H9 (cell line): Measurements from ENCODE around the gene DNAJC5. TPM values are rescaled to one million over a fixed set of nuclear protein-coding genes. Genes with fewer than 3 reads are reported as not detected.
A peak's percentile ranks its signal among the peaks of the same experiment; 100 is the strongest.

Source experiments
- DNase-seq: peaks from one replicate; pipeline ENCODE4 v3.0.0-alpha.2; 2017
- H2AFZ ChIP-seq: one replicate; pipeline ENCODE4 v1.6.1; 2013; ENCODE audit warnings: mild to moderate bottlenecking, low read length, control low read depth, moderate library complexity
- H2AK5ac ChIP-seq: 2 replicates; pipeline ENCODE4 v1.6.1; 2013; ENCODE audit warnings: low read length, control low read depth, mixed read lengths; ENCODE audit not compliant: insufficient read length
- H2BK120ac ChIP-seq: one replicate; pipeline ENCODE4 v1.6.1; 2013; ENCODE audit warnings: low read depth, mild to moderate bottlenecking, low read length, control low read depth, inconsistent platforms; ENCODE audit not compliant: poor library complexity, severe bottlenecking
- H2BK12ac ChIP-seq: 2 replicates; pipeline ENCODE4 v1.6.1; 2013; ENCODE audit warnings: low read length, control low read depth, mixed read lengths, low read depth; ENCODE audit not compliant: insufficient read length
- H2BK15ac ChIP-seq: 2 replicates; pipeline ENCODE4 v1.6.1; 2013; ENCODE audit warnings: low read depth, low read length, control low read depth
- H2BK20ac ChIP-seq: one replicate; pipeline ENCODE4 v1.6.1; 2013; ENCODE audit warnings: low read depth, mild to moderate bottlenecking, low read length, control low read depth, inconsistent platforms; ENCODE audit not compliant: poor library complexity, severe bottlenecking
- H2BK5ac ChIP-seq: 2 replicates; pipeline ENCODE4 v1.6.1; 2013; ENCODE audit warnings: low read length, control low read depth, mixed read lengths; ENCODE audit not compliant: insufficient read length
- H3K14ac ChIP-seq: 2 replicates; pipeline ENCODE4 v1.6.1; 2013; ENCODE audit warnings: low read length, control low read depth; ENCODE audit not compliant: insufficient read depth
- H3K18ac ChIP-seq: 2 replicates; pipeline ENCODE4 v1.6.1; 2013; ENCODE audit warnings: low read depth, mild to moderate bottlenecking, mixed read lengths, low read length, control low read depth; ENCODE audit not compliant: insufficient read length
- H3K23ac ChIP-seq: 2 replicates; pipeline ENCODE4 v1.6.1; 2013; ENCODE audit warnings: low read length, control low read depth, mixed read lengths, low read depth; ENCODE audit not compliant: insufficient read length
- H3K23me2 ChIP-seq: 2 replicates; pipeline ENCODE4 v1.6.1; 2013; ENCODE audit warnings: low read depth, mild to moderate bottlenecking, mixed read lengths, low read length, control low read depth; ENCODE audit not compliant: insufficient read length, poor library complexity, severe bottlenecking
- H3K27ac ChIP-seq: 2 replicates; pipeline ENCODE4 v1.5.1; 2013; ENCODE audit warnings: low read length, control low read depth, mixed read lengths, low read depth; ENCODE audit not compliant: insufficient read length
- H3K27me3 ChIP-seq: 2 replicates; pipeline ENCODE4 v1.6.1; 2013; ENCODE audit warnings: low read length, control low read depth, inconsistent platforms; ENCODE audit not compliant: insufficient read depth
- H3K4ac ChIP-seq: 2 replicates; pipeline ENCODE4 v1.6.1; 2013; ENCODE audit warnings: low read depth, mild to moderate bottlenecking, control low read depth, inconsistent platforms, low read length, moderate library complexity
- H3K4me1 ChIP-seq: 2 replicates; pipeline ENCODE4 v1.6.1; 2013; ENCODE audit warnings: low read length, control low read depth, inconsistent platforms; ENCODE audit not compliant: insufficient read depth
- H3K4me2 ChIP-seq: 2 replicates; pipeline ENCODE4 v1.6.1; 2013; ENCODE audit warnings: low read length, control low read depth, mixed read lengths; ENCODE audit not compliant: insufficient read length, insufficient read depth
- H3K56ac ChIP-seq: 2 replicates; pipeline ENCODE4 v1.6.1; 2013; ENCODE audit warnings: low read depth, mild to moderate bottlenecking, mixed read lengths, low read length, control low read depth; ENCODE audit not compliant: insufficient read length
- H3K79me1 ChIP-seq: 2 replicates; pipeline ENCODE4 v1.6.1; 2013; ENCODE audit warnings: low read depth, mild to moderate bottlenecking, moderate library complexity, low read length, control low read depth, inconsistent platforms; ENCODE audit not compliant: insufficient read depth, poor library complexity, severe bottlenecking
- H3K79me2 ChIP-seq: 2 replicates; pipeline ENCODE4 v1.6.1; 2013; ENCODE audit warnings: low read length, control low read depth, inconsistent platforms; ENCODE audit not compliant: insufficient read depth
- H3K9ac ChIP-seq: 2 replicates; pipeline ENCODE4 v1.6.1; 2013; ENCODE audit warnings: low read length, control low read depth, mixed read lengths; ENCODE audit not compliant: insufficient read length; ENCODE audit errors: extremely low read depth
- H3K9me3 ChIP-seq: one replicate; pipeline ENCODE4 v1.6.1; 2013; ENCODE audit warnings: low read depth, low read length, inconsistent platforms; ENCODE audit not compliant: control insufficient read depth
- H3T11ph ChIP-seq: one replicate; pipeline ENCODE4 v1.6.1; 2013; ENCODE audit warnings: mild to moderate bottlenecking, low read length, control low read depth, inconsistent platforms
- H4K20me1 ChIP-seq: one replicate; pipeline ENCODE4 v1.6.1; 2013; ENCODE audit not compliant: control insufficient read depth, insufficient read length, insufficient read depth
- H4K5ac ChIP-seq: 2 replicates; pipeline ENCODE4 v1.6.1; 2013; ENCODE audit warnings: low read depth, mild to moderate bottlenecking, mixed read lengths, low read length, control low read depth; ENCODE audit not compliant: insufficient read length
- H4K8ac ChIP-seq: replicated peaks from 2 replicates; pipeline ENCODE4 v1.6.1; 2013; ENCODE audit warnings: low read length, control low read depth, mixed read lengths, low read depth; ENCODE audit not compliant: insufficient read length
- H4K91ac ChIP-seq: 2 replicates; pipeline ENCODE4 v1.6.1; 2013; ENCODE audit warnings: low read depth, mild to moderate bottlenecking, moderate library complexity, mixed read lengths, low read length, control low read depth; ENCODE audit not compliant: insufficient read length
- H3K27ac Mint-ChIP-seq, 3 experiments: 2 replicates in 2 of 3; 3 replicates in 1 of 3; pipeline ENCODE4 v1.8.0; 2020 to 2021; ENCODE audit warnings: mixed read lengths in 3 of 3, mild to moderate bottlenecking in 1 of 3, moderate library complexity in 1 of 3
- H3K27me3 Mint-ChIP-seq: 2 replicates; pipeline ENCODE4 v1.8.0; 2021; ENCODE audit warnings: low read depth, mild to moderate bottlenecking, moderate library complexity, mixed read lengths
- H3K36me3 Mint-ChIP-seq, 3 experiments: 2 replicates in 2 of 3; 3 replicates in 1 of 3; pipeline ENCODE4 v1.8.0; 2020 to 2021; ENCODE audit warnings: low read depth in 3 of 3, mixed read lengths in 3 of 3; ENCODE audit not compliant: insufficient read depth in 1 of 3
- H3K4me1 Mint-ChIP-seq, 2 experiments: 2 replicates each; pipeline ENCODE4 v1.8.0; 2020; ENCODE audit warnings: mixed read lengths in 2 of 2
- H3K4me3 Mint-ChIP-seq, 2 experiments: 2 replicates in 1 of 2; 3 replicates in 1 of 2; pipeline ENCODE4 v1.8.0; 2020 to 2021; ENCODE audit warnings: mild to moderate bottlenecking in 2 of 2, mixed read lengths in 2 of 2, moderate library complexity in 1 of 2
- H3K9me3 Mint-ChIP-seq, 2 experiments: 2 replicates in 1 of 2; 3 replicates in 1 of 2; pipeline ENCODE4 v1.8.0; 2020; ENCODE audit warnings: mild to moderate bottlenecking in 2 of 2, mixed read lengths in 2 of 2, moderate library complexity in 1 of 2
- WGBS: extraction: QIAGEN DNeasy Blood & Tissue Kit; methylation state at CpG from one replicate; pipeline ENCODE4 v1.1.7; 2013; ENCODE audit warnings: missing lambda C conversion rate, low lambda C conversion rate, mixed read lengths; ENCODE audit not compliant: insufficient read length; ENCODE audit errors: extremely low coverage; 5-methylcytosine and 5-hydroxymethylcytosine counted together
- total RNA-seq: library from RNA; stranded (reverse); gene quantifications from 2 replicates; pipeline ENCODE4 v1.2.1, GENCODE V29; 2021
- TF ChIP-seq, protein P1 (sequence below): fragments of 200-600 bp; sonication (generic); conservative IDR thresholded peaks from 3 replicates; pipeline ENCODE4 v1.8.0; 2021; ENCODE audit warnings: antibody characterized with exemption, mild to moderate bottlenecking

DNAJC5 gene
- total RNA-seq, 1 experiment from 2014 or later = 43.0 TPM

DNA sequence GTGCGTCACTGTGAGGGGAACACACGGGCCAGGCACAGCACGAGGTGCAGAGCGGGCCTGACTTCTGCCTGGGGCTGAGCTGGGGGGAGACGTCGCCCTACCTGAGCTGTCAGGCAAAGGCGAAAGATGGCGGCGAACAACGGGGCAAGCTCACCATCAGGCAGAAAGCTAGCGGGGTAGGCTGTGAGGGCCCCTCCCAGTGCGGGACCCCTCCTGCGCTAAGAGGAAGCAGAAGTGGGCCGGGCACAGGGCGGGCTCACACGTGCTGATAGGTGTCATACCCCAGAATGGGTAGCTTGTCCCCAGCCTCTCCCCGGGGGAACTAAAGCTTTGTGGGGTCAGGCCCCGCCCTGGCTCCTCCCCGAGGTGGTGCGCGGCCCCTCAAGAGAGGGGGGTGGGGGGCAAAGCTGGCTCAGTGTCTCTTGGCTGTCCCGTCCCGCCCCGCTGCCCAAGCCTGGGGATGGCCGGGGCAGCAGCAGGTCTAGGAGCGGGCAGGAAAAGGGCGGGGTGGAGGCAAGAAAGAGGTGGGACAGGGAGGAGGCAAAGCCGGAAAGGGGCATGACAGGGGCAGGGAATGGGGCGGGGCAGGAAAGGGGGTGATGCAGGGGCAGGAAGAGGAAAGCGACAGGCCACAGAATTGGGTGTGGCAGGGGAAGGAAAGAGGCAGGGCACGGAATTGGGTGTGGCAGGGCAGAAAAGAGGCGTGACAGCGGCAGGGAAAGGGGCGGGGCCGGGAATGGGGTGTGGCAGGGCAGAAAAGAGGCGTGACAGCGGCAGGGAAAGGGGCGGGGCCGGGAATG, 46.6 kb downstream of the DNAJC5 start:
- Histone ChIP-seq H2AFZ (no peak overlapping the region), H3K27me3 (no peaks in the 10 kb centered on the region), H4K91ac (no peak overlapping the region), H4K5ac (no peak overlapping the region), H2BK120ac (no peak overlapping the region), H3K27ac (no peak overlapping the region), H2BK12ac (no peak overlapping the region), H3K4ac (no peak overlapping the region), H3K23me2 (peaks cover 13% of the 10 kb centered on the region), H2BK15ac (no peak overlapping the region), H3K79me2 (no peaks in the 10 kb centered on the region), H3K9me3 (no peaks in the 10 kb centered on the region), H3K4me2 (peak overlapping the region; percentile 15), H2BK20ac (no peak overlapping the region), H3K56ac (no peak overlapping the region), H3T11ph (no peak overlapping the region), H3K4me1 (no peaks in the 10 kb centered on the region), H2BK5ac (no peak overlapping the region), H4K8ac (no peak overlapping the region), H3K14ac (no peak overlapping the region), H3K18ac (no peak overlapping the region), H2AK5ac (no peak overlapping the region), H3K23ac (no peak overlapping the region), H3K9ac (no peak overlapping the region), H4K20me1 (no peaks in the 10 kb centered on the region), H3K79me1 (no peaks in the 10 kb centered on the region)
- Mint-ChIP-seq H3K4me1 (peaks cover 3 to 9% of the 10 kb centered on the region in 2 experiments), H3K4me3 (no peak overlapping the region), H3K36me3 (peaks cover 3 to 23% (median 21%) of the 10 kb centered on the region in 3 experiments; a peak in 6 of 7 replicates), H3K27me3 (no peaks in the 10 kb centered on the region), H3K27ac (0 out of 7 replicates have a peak overlapping the region, but pooled peaks of 1 of the 3 experiments have one; percentile 68), H3K9me3 (no peaks in the 10 kb centered on the region)
- no CpG with 5 or more reads among the region's 39 CpGs for WGBS
- TF ChIP-seq, protein P1, sequence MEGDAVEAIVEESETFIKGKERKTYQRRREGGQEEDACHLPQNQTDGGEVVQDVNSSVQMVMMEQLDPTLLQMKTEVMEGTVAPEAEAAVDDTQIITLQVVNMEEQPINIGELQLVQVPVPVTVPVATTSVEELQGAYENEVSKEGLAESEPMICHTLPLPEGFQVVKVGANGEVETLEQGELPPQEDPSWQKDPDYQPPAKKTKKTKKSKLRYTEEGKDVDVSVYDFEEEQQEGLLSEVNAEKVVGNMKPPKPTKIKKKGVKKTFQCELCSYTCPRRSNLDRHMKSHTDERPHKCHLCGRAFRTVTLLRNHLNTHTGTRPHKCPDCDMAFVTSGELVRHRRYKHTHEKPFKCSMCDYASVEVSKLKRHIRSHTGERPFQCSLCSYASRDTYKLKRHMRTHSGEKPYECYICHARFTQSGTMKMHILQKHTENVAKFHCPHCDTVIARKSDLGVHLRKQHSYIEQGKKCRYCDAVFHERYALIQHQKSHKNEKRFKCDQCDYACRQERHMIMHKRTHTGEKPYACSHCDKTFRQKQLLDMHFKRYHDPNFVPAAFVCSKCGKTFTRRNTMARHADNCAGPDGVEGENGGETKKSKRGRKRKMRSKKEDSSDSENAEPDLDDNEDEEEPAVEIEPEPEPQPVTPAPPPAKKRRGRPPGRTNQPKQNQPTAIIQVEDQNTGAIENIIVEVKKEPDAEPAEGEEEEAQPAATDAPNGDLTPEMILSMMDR = no peak
- peak; percentile 98 for DNase-seq
